Prostate gland (tissue), 2 donors: ENCODE data around the gene C2CD3.

Experiments used
- CTCF ChIP-seq, 4 experiments: fragments of 200-600 bp in 2 of 4; fragments of 450-650 bp in 2 of 4; sonication (generic) in 2 of 4; IDR thresholded peaks; 1 replicate in 3 of 4; 2 replicates in 1 of 4; pipeline ENCODE4 v1.5.1; 2016 to 2019; ENCODE audit warnings: antibody characterized with exemption in 4 of 4, mild to moderate bottlenecking in 2 of 4, moderate library complexity in 2 of 4
- POLR2A ChIP-seq: fragments of 450-650 bp; IDR thresholded peaks from one replicate; pipeline ENCODE4 v1.6.1; 2016; ENCODE audit warnings: antibody characterized with exemption, mild to moderate bottlenecking
- POLR2AphosphoS5 ChIP-seq: sonication (generic); formaldehyde crosslinking; IDR thresholded peaks from one replicate; pipeline ENCODE4 v1.6.1; 2017; ENCODE audit warnings: antibody characterized with exemption

GRCh38 chr11:74018331-74019005 lies 152.3 kb downstream of the C2CD3 start:
- TF ChIP-seq CTCF (IDR thresholded peaks at IDR 0.05) (no peak), POLR2A (no peak), POLR2AphosphoS5 (peak; percentile 7)
